Dedifferentiated amniotic fluid mesenchymal stem cell (primary cell): Measurements from ENCODE around the gene GHR.
A peak's percentile ranks its signal among the peaks of the same experiment; 100 is the strongest.
"Not testable (repeated sequence)": the region's sequence is repeated elsewhere in the genome, so short reads cannot be mapped to it uniquely, and the experiment has no call there.

Experiments used
- DNase-seq: peaks from one replicate; pipeline ENCODE4 v3.0.0-alpha.2; 2016; ENCODE audit errors: extremely low spot score

Gene GHR

DNA sequence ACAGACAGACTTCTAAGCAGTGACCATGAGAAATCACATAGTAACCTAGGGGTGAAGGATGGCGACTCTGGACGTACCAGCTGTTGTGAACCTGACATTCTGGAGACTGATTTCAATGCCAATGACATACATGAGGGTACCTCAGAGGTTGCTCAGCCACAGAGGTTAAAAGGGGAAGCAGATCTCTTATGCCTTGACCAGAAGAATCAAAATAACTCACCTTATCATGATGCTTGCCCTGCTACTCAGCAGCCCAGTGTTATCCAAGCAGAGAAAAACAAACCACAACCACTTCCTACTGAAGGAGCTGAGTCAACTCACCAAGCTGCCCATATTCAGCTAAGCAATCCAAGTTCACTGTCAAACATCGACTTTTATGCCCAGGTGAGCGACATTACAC is 295.4 kb downstream of the GHR start:
- DNase-seq: no peak

DNA sequence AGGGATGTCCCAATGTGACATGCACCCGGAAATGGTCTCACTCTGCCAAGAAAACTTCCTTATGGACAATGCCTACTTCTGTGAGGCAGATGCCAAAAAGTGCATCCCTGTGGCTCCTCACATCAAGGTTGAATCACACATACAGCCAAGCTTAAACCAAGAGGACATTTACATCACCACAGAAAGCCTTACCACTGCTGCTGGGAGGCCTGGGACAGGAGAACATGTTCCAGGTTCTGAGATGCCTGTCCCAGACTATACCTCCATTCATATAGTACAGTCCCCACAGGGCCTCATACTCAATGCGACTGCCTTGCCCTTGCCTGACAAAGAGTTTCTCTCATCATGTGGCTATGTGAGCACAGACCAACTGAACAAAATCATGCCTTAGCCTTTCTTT is 295.8 kb downstream of the GHR start:
- no peak for DNase-seq

DNA sequence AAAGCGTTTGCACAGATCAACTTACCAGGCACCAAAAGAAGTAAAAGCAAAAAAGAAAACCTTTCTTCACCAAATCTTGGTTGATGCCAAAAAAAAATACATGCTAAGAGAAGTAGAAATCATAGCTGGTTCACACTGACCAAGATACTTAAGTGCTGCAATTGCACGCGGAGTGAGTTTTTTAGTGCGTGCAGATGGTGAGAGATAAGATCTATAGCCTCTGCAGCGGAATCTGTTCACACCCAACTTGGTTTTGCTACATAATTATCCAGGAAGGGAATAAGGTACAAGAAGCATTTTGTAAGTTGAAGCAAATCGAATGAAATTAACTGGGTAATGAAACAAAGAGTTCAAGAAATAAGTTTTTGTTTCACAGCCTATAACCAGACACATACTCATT is 297.0 kb downstream of the GHR start:
- no peak for DNase-seq

DNA sequence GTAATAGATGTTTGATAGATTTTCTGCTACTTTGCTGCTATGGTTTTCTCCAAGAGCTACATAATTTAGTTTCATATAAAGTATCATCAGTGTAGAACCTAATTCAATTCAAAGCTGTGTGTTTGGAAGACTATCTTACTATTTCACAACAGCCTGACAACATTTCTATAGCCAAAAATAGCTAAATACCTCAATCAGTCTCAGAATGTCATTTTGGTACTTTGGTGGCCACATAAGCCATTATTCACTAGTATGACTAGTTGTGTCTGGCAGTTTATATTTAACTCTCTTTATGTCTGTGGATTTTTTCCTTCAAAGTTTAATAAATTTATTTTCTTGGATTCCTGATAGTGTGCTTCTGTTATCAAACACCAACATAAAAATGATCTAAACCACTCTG is 298.2 kb downstream of the GHR start:
- no peak for DNase-seq

GRCh38 chr5:42734531-42735058 is 311.4 kb downstream of the GHR start:
- DNase-seq: not testable (repeated sequence)

DNA sequence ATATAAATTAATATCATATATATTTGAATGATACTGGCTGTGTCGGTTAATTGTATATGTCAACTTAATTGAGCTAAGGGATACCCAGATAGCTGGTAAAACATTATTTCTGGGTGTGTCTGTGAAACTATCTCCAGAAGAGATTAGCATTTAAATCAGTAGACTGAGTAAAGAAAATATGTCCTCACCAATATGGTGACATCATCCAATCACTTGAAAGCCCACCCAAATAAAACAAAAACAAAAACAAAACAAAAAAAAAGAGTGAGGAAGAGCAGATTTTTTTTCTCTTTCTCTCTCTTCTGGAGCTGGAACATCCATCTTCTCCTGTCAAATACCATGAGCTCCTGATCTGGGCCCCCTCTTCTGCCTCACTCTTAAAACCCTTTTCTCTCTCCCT is 317.7 kb downstream of the GHR start:
- no peak for DNase-seq

- no peak for DNase-seq
Observed at GRCh38 chr5:42745426-42745825, 322.2 kb downstream of the GHR start.

DNA sequence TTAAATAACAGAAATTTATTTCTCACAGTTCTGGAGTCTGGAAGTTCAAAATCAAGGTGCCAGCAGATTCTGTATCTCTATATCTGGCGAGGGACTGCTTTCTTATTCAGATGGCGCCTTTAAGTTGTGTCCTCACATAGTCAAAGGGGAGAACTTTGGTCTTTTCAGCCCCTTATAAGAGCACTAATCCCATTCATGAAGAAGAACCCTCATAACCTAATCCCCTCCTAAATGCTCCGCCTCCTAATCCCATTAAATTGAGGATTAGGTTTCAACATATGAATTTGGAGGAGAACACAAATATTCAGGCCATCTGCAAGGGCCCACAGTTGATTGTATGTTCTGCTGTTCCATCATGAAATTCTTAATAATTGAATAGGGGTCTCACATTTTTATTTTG is 322.6 kb downstream of the GHR start:
- no peak for DNase-seq

DNA sequence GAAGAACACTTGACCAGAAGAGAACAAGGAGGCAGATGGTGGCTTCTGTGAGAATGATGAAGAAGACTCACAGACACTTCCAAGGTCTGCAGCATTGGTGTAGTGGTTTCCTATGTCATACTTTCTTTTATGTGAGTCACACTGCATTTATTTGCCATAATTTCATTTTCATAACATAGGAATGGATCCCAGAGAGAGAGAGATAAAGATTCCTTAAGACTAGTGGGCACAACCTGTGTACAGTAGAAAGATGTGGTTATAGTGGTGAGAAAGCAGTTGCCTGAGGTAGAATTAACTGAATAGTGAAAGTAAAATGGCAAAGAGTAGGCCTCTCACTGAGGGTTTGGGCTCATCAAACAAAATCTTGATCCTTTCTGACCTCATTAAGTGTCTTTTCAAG is 325.8 kb downstream of the GHR start:
- DNase-seq: no peak

GRCh38 chr5:42750507-42750906 is 327.3 kb downstream of the GHR start:
- no peak for DNase-seq

DNA sequence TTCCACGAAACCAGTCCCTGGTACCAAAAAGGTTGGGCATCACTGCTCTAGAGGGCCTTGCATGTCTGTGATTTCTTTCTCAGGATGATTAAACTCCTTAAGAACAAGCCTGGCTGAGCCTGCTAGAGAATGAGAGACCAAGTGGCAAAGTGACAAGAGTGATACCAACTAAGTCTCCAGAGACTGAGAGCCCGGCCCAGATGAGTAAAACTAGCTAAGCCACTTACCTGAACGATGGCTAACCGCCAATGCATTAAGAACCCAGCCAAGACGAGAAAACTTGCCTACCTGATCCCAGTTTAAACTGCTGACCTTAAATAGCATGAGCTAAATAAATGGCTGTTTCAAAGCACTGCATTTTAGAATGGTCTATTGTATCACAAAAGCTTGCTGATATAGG is 327.8 kb downstream of the GHR start:
- no peak for DNase-seq

DNA sequence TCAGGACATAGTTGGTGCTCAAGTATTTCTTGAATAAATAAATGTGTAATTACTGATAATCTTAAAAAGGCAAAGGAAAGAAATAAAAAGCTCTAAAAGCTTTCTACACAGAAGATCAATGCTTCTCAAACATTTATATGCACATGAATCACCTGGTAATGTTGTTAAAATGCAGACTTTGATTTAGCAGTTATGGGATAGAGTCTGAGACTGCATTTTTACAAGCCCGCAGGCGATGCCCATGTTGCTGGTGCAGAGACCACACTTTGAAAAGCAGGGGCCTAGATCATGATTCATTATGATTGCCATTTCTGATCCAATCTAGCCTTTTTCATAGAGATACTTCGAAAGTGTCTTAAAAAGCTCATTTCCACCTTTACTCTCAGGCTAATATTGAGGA is 329.9 kb downstream of the GHR start:
- no peak for DNase-seq

DNA sequence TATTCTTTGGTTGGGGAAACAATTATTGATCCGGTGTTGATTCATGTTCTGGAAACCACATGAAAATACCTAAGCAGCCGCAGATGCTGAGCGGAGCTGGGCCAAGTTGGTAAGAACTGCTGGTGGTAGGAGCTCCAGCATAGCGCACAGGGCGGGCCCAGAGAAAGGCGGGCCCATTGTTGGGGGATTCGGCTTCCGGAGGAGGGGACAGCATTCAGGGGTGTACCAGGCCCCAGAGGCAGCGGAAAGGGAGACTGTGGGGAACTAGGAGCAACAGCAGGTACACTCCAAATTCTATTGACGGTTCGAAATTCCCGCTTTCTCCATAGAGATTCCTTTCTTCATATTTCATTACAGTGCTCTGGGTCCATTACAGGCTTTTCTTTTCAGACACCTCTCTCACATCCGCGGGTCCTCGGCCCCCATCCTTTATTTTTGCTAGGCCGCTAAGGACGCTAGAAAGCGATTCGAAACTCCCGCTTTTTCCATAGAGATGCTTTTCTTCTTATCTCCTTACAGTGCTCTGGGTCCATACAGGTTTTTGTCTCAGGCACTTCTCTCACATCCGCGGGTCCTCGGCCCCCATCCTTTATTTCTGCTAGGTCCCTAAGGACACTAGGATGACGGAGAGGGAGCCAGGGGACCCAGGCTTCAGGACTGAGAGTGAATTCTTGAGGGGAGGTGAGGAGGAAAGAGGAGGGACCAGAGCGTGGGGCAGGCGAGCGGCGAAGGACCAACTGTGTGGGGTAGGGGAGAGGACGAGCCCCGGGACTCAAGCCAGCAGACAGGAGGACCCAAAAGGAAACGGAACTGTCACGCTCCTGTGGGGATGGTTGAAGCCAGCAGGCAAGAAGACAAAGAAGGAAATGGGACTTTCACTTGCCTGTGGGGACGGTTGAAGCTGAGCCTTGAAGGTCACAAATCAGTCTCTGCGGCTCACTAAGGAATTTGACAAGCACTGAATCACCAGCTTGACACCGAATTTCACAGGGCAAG is 333.7 kb downstream of the GHR start, which contains the start of gene CCDC152:
Gene CCDC152 (plus strand): TSS at position 213 of the 996 bp plus-strand sequence. CDS start 2,304 bp downstream, outside the sequence.
- no peak for DNase-seq

GRCh38 chr5:42759456-42759855 is 336.2 kb downstream of the GHR start:
- DNase-seq: no peak

GRCh38 chr5:42760426-42760825 is 337.2 kb downstream of the GHR start:
- no peak for DNase-seq

DNA sequence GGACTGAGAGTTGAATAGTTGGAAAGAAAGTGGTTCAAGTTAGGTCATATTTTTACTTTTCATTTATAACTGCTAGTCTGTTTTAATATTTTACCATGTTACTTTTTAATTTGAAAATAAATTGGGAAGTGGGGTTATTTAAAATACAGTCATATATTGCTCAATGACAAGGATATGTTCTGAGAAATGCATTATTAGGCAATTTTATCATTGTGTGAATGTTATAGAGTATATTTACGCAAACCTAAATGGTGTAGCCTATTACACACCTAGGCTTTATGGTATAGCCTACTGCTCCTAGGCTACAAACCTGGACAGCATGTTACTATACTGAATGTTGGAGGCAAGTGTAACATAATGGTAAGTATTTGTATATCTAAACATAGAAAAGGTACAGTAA is 338.6 kb downstream of the GHR start:
- no peak for DNase-seq

GRCh38 chr5:42767491-42768105 is 344.4 kb downstream of the GHR start:
- peak; percentile 65 for DNase-seq

DNA sequence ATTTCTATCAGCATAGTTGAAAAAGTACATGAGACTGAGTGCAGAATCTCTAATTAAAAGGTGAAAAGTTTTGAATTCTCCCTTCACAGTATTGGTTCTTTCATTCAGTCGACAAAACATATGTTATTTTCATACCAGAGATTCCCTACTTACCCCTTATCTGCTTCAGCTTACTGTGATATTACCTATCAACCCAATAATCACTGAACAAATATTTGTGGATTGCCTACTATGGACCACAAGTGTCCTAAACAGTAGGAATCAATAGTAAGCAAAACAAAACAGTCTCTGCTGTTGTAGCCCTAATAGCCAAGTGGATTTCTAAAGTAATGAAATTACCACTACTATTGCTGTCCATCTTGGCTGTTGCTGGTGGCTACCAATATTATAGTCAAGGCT is 344.9 kb downstream of the GHR start:
- no peak for DNase-seq

GRCh38 chr5:42770003-42770402 is 346.8 kb downstream of the GHR start:
- no peak for DNase-seq
